Renal cortex interstitium (tissue), 11 donors: ENCODE results near the gene MUC20. TPM values are rescaled to one million over a fixed set of nuclear protein-coding genes. Genes with fewer than 3 reads are reported as not detected.
"Not testable (repeated sequence)": the region's sequence is repeated elsewhere in the genome, so short reads cannot be mapped to it uniquely, and the experiment has no call there.

Source experiments
- DNase-seq, 11 donors: peaks; one replicate each; pipeline ENCODE4 v3.0.0-alpha.2; 2013; ENCODE audit warnings: low read depth in 9 of 11, low spot score in 4 of 11; ENCODE audit errors: extremely low read depth in 1 of 11
- polyA plus RNA-seq, 3 donors: library from polyadenylated mRNA; unstranded; fragments of 120-200 nt; gene quantifications; one replicate each; pipeline ENCODE4 v1.2.1, GENCODE V29; 2013; ENCODE audit not compliant: insufficient read length in 3 of 3

Gene MUC20
- polyA plus RNA-seq, 3 donors: 16.3 to 37.2 (median 16.7) TPM

DNA sequence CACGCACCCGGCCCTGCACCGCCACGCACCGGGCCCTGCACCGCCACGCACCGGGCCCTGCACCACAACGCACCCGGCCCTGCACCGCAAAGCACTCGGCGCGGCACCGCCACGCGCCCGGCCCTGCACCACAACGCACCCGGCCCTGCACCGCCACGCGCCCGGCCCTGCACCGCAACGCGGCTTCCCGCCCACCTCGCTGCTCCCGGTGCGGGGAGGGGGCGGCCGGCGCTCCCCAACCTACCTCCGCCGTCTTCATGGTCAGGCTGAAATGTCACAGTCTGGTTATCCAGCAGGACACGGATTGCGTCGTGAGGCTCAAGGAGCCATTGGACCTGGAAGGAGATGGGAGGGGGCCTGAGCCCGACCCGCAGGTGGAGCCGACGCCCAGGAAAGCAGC lies 41.8 kb downstream of the MUC20 start:
- no peak for DNase-seq

DNA sequence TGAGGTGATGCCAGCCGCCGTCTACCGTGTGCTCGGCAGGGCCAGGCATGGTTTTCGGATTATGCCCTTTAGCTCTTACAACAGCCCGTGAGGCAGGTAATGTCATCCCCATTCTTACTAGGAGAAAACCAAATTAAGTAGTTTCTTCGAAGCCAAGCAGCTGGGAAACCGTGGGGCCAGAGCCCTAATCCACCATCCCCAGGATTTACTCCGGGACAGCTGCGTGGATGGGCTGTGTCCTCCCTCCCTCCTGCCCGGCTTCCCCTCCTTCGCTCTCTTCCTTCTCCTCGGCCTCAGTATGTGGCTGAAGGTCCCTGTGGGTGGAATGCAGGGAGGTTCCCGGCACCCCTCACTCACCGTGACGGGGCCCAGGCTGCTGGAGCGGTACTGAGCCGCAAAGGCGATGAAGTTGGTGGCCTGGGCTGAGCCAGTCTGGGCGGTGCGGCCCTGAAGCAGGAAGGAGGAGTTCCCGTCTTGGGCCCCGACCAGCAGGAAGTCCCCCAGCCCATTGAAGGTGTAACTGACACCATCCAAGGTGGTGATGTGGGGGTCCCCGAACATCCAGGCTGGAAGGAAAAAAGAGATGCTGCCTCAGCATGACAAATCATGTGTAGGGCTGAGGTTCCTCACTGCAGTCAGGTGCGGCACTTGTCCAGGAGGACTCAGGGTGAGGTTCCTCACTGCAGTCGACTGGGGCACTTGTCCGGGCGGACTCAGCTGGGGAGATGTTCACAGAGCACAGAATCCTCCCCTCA lies 42.5 kb downstream of the MUC20 start:
- no peak for DNase-seq

DNA sequence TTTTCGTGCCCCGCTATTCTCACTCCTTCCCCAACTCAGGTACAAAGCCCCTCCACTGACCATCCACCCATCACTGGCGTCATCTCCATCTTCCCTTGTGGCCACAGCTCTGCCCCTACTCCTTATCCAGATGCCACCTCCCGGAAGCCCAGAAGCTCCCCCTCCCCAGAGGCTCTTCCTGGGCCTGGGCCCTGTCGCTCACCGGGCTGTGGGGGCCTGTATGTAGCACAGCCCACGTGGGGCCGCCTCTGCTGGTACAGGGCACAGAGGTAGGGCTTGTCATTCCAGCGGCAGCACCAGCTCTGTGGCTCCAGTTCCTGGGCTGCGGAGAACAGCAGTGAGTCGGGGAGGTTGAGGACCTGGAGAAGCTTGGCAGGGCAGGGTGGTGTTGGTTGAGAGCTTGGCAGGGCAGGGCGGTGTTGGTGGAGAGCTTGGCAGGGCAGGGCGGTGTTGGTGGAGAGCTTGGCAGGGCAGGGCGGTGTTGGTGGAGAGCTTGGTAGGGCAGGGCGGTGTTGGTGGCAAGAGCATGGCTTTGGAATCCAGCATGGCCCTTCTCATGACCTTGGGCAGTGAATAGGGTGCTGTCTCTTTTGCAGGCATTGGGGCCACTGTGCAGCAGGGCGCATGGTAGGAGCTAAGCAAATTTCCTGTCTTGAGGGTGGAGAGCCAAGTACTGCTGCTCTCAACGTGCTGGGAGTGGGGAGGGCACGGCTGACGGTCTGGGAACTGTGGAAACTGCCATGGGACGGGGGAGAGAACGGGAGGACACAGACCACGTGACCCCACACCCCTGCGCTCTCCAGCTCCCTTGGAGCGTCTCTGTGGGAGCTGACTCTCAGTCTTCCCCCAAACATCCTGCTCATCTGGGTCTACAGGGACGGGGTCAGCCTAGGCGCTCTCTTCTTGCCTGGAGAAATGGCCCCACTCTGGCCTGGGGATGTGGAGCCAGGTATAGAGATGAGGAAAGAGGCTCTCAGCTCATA lies 43.4 kb downstream of the MUC20 start:
- DNase-seq: no peak

DNA sequence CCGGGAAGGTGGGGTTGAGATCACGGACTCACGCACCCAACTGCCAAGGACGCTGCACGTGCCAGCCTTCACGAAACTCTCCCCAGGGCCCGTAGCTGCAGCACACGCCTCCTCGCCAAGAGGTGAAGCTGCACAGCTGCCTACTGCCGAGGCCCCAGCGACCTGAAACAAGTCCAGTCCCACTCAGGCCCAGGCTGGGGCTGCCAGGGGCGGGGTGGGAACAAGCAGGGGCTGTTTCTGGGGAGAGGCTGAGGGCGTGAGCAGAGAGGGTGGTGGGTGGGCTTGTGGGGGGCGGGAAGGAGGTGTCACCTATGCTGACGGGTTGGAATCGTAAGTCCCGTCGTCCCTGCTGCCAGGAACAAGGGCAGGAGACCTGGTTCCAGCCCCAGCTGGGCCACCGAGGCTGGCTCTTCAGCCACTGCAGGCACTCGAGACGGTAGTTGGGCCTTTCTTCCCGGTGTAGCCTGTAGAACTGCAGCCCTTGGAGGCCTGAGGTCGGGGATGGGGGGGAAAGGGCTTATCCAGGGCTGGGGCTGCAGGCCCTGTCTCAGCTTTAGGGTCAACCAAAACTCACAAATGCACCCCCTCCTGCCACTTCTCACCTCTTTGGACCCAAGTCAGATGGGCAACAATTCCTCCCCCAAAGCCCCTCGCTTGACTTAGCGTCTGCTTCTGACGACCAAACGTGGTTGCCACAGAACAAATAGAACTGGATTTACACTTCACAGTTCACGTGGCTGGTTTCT lies 44.4 kb downstream of the MUC20 start:
- DNase-seq: no peak

DNA sequence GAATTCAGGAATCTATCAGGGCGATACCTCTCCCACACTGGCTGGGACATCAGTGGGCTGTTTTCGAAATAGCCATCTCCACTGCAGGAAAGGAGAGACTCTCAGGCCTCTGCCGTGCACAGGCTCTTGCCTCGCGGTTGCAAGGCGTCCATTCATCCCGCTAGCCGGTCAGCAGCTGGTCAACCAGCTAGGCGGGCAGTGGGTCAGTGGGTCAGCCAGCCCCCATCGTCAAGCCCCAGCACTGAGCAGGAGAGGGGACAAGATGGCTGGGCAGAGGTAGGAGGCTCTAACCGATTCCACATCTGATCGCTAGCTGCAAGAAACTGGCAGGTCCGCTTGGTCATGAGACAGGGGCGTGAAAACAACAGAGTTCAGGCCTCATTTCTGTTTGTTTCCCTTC lies 45.9 kb downstream of the MUC20 start:
- no peak for DNase-seq

DNA sequence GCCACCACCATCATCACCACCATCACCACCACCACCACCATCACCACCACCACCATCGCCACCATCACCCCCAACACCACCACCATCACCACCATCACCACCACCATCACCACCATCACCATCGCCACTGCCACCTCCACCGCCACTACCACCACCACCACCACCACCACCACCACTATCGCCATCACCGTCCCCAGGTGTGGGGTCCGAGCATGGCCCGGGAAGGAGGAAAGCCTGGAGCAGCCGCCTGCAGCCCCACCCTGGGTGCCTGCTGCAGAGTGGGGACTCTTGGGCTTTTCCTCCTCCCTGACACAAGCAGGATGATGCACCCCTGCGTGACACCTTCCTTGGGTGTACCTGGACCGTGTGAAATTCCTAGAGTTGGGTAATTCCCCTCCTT lies 47.0 kb downstream of the MUC20 start:
- no peak for DNase-seq

DNA sequence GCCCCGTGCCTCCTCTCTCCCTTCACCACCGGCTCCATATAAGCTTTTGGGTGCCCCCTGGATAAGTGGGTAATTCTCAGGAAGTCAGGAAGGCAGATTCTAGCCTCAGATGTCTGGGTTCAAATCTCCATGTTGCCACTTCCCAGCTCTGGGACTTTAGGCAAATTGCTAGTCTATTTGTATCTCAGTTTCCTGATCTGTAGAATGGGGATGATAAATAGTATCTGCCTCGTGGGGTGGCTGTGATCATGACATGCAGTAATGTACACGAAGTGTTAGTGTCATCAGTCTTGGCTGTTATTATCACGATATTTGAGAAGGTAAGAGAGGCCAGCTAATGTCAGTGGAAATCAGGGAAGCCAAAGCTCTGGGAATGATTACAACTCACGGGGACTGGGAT lies 47.6 kb downstream of the MUC20 start:
- DNase-seq: no peak

DNA sequence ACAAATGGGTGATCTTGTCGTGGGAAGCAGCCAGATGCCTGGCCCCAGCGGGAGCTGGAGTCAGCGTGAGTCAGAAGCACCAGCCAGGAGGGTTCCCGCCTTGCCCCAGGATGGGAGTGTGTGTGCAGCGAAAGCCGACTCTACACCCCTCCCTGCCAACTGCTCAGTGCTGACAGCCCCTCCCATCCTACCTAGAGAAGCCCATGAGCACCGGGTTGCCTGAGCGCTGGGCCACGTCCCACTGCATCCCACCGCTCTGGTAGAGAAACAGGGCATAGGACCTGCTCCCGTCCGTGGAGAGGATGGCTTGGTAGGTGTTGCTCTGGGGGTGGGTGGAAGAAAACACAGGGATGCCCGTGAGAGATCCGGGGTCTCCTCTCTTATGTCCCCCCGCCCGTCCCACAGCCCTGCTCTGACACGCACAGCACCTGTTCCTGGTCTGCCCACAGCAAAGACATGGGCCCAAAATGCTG lies 48.1 kb downstream of the MUC20 start:
- DNase-seq: no peak

DNA sequence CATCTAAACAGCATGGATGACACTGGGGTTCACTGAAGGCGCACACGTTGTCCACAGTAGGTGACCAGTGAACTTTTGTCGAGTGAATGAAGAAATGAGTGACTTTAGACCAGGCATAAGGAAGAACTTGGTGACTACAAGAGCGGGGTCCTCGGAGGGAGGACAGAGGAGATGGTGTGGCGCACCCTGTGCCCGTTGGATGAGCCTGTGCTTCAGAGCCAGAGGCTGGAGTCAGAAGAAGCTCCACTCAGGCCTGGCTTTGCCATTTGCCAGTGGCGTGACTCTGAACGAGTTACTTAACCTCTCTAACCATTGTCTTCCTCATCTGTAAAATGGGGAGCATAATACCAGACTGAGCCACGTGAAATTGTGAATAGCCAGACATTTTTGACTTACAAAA lies 48.8 kb downstream of the MUC20 start:
- DNase-seq: no peak

DNA sequence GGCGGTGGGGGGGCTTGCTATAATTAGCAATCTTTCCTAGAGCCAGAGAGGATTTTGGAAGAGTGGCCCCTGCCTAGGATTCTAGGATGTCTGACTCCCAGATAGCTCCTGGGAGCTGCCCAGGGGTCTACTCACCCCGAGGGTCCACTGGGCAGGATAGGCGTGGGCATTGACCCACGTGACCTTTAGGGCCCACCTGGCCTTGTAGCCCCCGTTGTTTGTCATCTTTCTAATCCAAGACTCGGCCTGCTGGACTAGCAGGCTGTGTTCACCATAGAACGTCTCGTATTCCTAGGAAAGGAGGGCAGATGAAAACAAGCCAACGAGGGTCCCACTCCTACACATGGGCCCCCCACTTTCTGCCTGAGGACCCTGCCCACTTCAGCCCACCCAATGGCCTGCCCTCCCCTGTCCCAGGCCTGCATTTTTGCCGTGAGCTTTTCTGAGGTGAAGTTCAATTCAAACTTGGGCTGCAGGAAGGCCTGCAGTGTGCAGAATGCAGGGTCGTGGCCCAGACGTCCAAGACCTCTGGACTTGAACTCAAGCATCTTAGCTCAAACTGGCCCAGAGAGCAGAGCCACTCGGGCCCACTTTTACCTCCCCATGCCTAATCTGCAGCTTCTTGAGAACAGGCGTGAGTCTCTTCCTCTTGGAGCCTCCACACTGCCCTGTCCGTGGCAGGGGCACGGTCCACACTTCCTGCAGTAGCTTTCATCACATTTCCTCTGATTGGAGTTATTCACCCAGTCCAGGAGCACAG lies 49.5 kb downstream of the MUC20 start:
- DNase-seq: no peak

DNA sequence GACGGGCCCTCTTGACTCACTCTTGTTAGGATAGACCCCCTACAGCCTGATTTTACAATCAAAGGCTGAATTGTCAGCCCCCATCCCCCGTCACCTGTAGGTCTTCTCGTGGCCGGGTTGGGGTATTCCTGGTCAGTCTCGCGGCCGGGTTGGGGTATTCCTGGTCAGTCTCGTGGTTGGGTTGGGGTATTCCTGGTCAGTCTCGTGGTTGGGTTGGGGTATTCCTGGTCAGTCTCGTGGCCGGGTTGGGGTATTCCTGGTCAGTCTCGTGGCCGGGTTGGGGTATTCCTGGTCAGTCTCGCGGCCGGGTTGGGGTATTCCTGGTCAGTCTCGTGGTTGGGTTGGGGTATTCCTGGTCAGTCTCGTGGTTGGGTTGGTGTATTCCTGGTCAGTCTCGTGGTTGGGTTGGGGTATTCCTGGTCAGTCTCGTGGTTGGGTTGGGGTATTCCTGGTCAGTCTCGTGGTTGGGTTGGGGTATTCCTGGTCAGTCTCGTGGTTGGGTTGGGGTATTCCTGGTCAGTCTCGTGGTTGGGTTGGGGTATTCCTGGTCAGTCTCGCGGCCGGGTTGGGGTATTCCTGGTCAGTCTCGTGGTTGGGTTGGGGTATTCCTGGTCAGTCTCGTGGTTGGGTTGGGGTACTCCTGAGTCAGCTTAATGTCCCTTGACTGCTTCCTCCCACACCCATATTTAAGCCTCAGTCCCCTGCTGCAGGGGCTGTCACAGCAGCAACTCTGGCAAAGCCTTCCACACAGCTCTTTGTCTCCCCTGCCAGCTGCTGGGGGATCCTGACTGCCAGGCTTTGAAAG lies 50.3 kb downstream of the MUC20 start:
- not testable (repeated sequence) for DNase-seq

DNA sequence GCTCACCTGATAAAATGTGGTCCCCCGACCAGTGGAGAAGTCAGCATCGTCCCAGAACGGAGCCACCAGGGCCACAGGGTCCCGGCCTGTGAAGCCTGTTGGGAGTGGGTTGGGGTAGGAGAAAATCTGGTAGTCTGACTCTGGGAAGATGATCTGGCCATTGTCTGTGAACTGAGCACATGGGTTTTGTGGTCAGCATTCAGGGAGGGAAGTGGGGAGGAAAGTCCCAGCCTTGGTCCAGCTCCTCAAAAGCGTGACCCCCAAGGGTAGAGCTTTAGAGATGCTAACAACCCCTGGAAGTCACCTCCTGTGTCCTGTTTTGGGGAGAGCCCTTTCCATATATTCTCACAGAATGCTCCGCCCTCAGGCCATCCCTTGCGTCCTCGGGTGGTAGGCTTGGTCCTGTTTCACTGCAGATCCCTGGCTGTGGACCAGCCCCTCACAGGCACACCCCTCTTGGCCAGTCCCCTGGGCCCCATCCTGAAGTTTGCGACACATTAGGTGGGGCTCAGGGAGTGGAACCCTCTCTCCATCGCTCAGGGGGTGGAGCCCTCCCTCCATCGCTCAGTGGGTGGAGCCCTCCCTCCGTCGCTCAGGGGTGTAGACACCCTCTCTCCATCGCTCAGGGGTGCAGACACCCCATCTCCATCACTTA lies 51.0 kb downstream of the MUC20 start:
- DNase-seq: no peak

DNA sequence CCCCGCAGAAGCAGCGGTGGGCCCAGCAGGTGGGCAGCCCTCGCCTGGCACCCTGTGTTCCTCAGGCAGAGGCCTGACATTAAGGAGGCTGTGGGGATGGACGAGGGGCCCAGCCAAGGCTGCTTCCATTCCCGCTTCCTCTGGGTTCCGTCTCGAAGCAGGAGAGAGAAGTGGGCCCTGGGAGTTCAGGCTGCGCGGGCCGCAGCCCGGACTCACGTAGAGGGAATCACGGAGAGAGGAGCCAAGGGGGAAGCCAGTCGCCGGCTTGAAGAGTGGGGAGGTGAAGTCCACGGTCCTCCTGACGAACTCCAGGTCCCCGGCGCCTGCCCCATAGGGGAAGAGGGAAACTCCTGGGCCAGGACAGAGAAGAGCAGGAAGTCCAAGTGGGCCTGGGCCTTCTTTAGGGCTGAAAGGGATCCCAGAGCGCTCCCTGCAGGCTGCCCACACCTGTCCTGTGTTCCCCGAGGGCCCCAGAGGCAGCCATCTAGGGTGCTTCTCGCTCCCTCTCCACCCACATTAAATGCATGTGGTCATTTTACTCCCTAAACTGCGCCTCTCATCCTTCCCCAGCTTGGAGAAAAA lies 53.3 kb downstream of the MUC20 start:
- no peak for DNase-seq

DNA sequence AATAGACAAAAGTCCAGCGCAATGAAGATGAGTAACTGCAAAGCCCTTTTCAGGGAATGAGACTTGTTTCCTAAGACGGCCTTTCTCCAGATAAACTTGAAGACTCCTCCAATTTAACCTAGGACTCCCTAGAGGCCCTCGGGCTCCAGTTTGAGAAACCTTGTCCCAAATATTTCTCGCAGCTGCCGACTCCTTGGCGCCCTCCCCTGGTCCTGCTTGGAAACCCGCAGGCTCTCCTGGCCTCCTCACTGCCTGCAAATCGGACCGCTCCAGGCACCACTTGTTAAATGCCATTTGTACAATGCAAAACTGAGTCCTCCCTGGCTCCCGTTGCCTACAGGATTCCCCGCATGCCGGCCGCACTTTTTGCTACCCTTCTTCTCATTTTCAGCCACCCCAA lies 54.1 kb downstream of the MUC20 start:
- no peak for DNase-seq

DNA sequence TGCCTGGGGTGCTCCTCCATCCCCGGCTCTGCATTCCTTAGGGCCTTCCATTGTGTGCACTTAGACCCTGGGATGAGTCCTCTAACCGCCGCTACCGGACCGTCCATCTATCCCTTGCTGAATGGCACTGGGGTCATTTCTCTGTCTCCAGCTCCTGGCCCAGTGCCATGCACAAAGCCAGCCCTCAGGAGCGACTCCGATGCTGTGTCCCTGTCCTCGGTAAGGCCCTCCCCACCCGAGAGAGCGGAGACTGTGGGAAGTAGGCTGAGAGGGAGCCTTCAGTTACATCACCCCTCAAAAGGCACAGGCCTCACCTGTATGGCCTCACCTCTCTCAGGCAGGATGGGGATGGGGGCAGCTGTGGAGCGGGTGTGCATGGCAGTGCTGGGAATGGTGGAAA lies 57.2 kb downstream of the MUC20 start:
- DNase-seq: no peak

DNA sequence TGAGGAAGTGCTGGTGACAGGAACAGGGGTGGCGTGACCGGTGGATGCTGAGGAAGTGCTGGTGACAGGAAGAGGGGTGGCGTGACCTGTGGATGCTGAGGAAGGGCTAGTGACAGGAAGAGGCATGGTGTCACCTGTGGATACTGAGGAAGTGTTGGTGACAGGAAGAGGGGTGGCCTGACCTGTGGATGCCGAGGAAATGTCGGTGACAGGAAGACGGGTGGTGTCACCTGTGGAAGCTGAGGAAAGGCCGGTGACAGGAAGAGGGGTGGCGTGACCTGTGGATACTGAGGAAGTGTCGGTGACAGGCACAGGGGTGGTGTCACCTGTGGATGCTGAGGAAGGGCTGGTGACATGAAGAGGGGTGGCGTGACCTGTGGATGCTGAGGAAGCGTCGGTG lies 60.5 kb downstream of the MUC20 start:
- not testable (repeated sequence) for DNase-seq
